T-cell (primary cell): ENCODE data around the gene PTPRM. TPM values are rescaled to one million over a fixed set of nuclear protein-coding genes. Genes with fewer than 3 reads are reported as not detected.

Experiments
- ATAC-seq, 4 experiments: fragments of 200-7000 bp in 3 of 4; fragments of 150-1000 bp in 1 of 4; cut with Tn5 transposase; replicated peaks in 1 of 4; 1 replicate in 3 of 4; 2 replicates in 1 of 4; pipeline ENCODE4 v1.10.0; 2021; ENCODE audit warnings: moderate library complexity in 3 of 4, mild to moderate bottlenecking in 2 of 4, moderate number of reproducible peaks in 1 of 4
- CTCF ChIA-PET, 2 donors: fragments of 300-600 bp; sonication (Branson Sonifier 250); formaldehyde crosslinking; loops; one replicate each; lab custom pipeline; 2022; ENCODE audit warnings: antibody characterized with exemption in 2 of 2; lab: Charles Lee
- POLR2A ChIA-PET, 2 donors: fragments of 300-600 bp; sonication (Branson Sonifier 250); formaldehyde crosslinking; loops; one replicate each; lab custom pipeline; 2022; ENCODE audit warnings: antibody characterized with exemption in 2 of 2; lab: Charles Lee
- DNase-seq, 35 experiments: peaks; one replicate each; pipeline versions ENCODE4 v3.0.0 to v3.0.0-alpha.2; 2013 to 2023
- H3K27ac ChIP-seq: one replicate; pipeline ENCODE4 v1.5.1; 2013; ENCODE audit warnings: low read length
- H3K27me3 ChIP-seq, 2 experiments: replicated peaks in 1 of 2; 1 replicate in 1 of 2; 2 replicates in 1 of 2; pipeline versions ENCODE4 v1.6.1 to v1.7.0; 2013; ENCODE audit warnings: low read length in 1 of 2, mixed read lengths in 1 of 2; ENCODE audit not compliant: control insufficient read depth in 2 of 2, insufficient read depth in 2 of 2; ENCODE audit errors: extremely low read depth in 1 of 2
- H3K36me3 ChIP-seq, 2 donors: 1 replicate in 1 of 2; 2 replicates in 1 of 2; pipeline versions ENCODE4 v1.6.1 to v1.7.0; 2013; ENCODE audit warnings: low read length in 1 of 2; ENCODE audit not compliant: control insufficient read depth in 2 of 2, insufficient read depth in 1 of 2; ENCODE audit errors: extremely low read depth in 1 of 2
- H3K4me1 ChIP-seq, 2 experiments: 1 replicate in 1 of 2; 2 replicates in 1 of 2; pipeline versions ENCODE4 v1.6.1 to v1.7.0; 2013; ENCODE audit warnings: low read length in 2 of 2, mixed read lengths in 1 of 2; ENCODE audit not compliant: insufficient read depth in 2 of 2, control insufficient read depth in 1 of 2; ENCODE audit errors: extremely low read depth in 1 of 2
- H3K4me3 ChIP-seq, 2 donors: 1 replicate in 1 of 2; 2 replicates in 1 of 2; pipeline versions ENCODE4 v1.5.1 to v1.7.0; 2013; ENCODE audit warnings: mild to moderate bottlenecking in 2 of 2, low read length in 1 of 2, moderate library complexity in 1 of 2; ENCODE audit not compliant: control insufficient read depth in 1 of 2; ENCODE audit errors: extremely low read depth in 1 of 2
- H3K9me3 ChIP-seq: 2 replicates; pipeline ENCODE4 v1.7.0; 2013
- H3K27ac Mint-ChIP-seq, 2 donors: one replicate each; pipeline ENCODE4 v1.8.0; 2020 to 2021; ENCODE audit warnings: mild to moderate bottlenecking in 2 of 2, mixed read lengths in 2 of 2
- H3K27me3 Mint-ChIP-seq, 2 donors: one replicate each; pipeline ENCODE4 v1.8.0; 2021 to 2022; ENCODE audit warnings: mixed read lengths in 2 of 2
- H3K36me3 Mint-ChIP-seq: one replicate; pipeline ENCODE4 v1.8.0; 2021; ENCODE audit warnings: mixed read lengths
- H3K4me1 Mint-ChIP-seq, 3 donors: one replicate each; pipeline ENCODE4 v1.8.0; 2020 to 2022; ENCODE audit warnings: mixed read lengths in 3 of 3, mild to moderate bottlenecking in 1 of 3
- H3K4me3 Mint-ChIP-seq, 3 donors: one replicate each; pipeline ENCODE4 v1.8.0; 2020 to 2022; ENCODE audit warnings: mild to moderate bottlenecking in 3 of 3, mixed read lengths in 3 of 3, moderate library complexity in 3 of 3
- H3K9me3 Mint-ChIP-seq, 3 donors: one replicate each; pipeline ENCODE4 v1.8.0; 2020 to 2022; ENCODE audit warnings: mixed read lengths in 3 of 3
- WGBS: methylation state at CpG from one replicate; pipeline ENCODE4 v1.1.5; 2013; ENCODE audit warnings: missing lambda C conversion rate; ENCODE audit not compliant: insufficient coverage; 5-methylcytosine and 5-hydroxymethylcytosine counted together
- total RNA-seq, 35 experiments: library from RNA in 6 of 35; stranded (reverse) in 6 of 35; fragments of 120-200 nt in 1 of 35; gene quantifications; one replicate each; pipeline versions ENCODE4 v1.2.1 to v1.2.4 and lab custom pipeline; 2013 to 2026

The PTPRM gene
- total RNA-seq, 5 donors from 2014 or later (not counting 1 experiment from before 2014, with no cell fraction given): 4.1 to 47.4 (median 7.1) TPM

DNA sequence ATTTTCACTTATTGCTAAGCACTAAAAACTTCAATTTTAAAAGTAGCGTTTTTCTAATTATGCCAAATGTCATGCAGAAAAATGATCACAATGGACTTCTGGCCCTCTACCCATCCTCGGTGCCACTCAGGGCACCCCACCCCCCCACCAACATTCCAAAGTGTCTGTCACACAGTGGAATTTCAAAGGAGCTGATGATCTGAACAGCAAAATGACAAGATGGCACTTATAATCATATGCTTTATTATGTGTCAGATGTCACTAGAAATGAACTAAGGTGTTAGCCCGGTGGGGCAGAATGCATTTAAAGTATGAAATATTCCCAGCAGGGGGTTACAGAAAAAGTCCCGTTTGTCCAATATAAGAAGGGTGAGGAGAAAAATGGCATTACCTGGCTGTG lies 681.5 kb downstream of the PTPRM start:
- no peak for DNase-seq

DNA sequence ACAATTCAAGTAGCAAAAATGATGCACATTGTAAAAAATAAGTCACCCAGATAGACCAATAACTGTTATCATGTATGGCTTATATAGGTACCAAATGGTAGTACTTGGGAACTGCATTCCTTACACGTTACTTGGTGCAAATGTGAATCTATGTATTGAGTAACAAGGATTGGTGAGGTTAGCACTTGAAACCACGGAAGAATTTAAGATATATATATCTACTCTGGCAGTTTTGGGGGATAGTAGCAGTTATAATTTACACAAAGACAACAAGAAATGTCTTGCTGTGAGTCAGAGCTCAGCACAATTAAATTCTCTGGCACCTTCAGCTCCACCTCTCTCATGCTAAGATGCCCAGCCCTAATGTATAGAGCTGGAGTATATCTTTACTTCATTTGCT lies 682.7 kb downstream of the PTPRM start:
- Mint-ChIP-seq H3K27me3 (no peaks in the 10 kb centered on the region), H3K9me3 (no peaks in the 10 kb centered on the region), H3K4me3 (no peak overlapping the region), H3K4me1 (no peaks in the 10 kb centered on the region), H3K36me3 (no peaks in the 10 kb centered on the region), H3K27ac (no peak overlapping the region)
- Histone ChIP-seq H3K27me3 (peaks cover 0 to 4% of the 10 kb centered on the region in 2 experiments), H3K27ac (no peak overlapping the region), H3K4me3 (no peak overlapping the region), H3K4me1 (no peaks in the 10 kb centered on the region), H3K9me3 (no peaks in the 10 kb centered on the region), H3K36me3 (no peaks in the 10 kb centered on the region)
- CTCF ChIA-PET: interaction anchor here in 1 of 2 donors (0.7 kb wide), 1 partner anchor 12 kb away, joined by 3 read pairs; no protein-coding TSS in a partner anchor
- DNase-seq (no peak), ATAC-seq (no peak)
- WGBS: no CpG with 5 or more reads among the region's 2 CpGs
- POLR2A ChIA-PET: no interaction called here

More for the DNA sequence above, 681.5 kb downstream of the PTPRM start:
- no peaks in the 10 kb centered on the region for H3K4me1 Mint-ChIP-seq
- no peaks in the 10 kb centered on the region for H3K36me3 Mint-ChIP-seq
- H3K4me3 Mint-ChIP-seq: no peak overlapping the region
- no peak overlapping the region for H3K4me3 ChIP-seq
- ATAC-seq: no peak
- no peak overlapping the region for H3K27ac ChIP-seq
- H3K9me3 ChIP-seq: no peaks in the 10 kb centered on the region
- POLR2A ChIA-PET: interaction anchor here in 1 of 2 donors (0.6 kb wide), 1 partner anchor 92 kb away, joined by 5 read pairs; no protein-coding TSS in a partner anchor
- H3K27ac Mint-ChIP-seq: no peak overlapping the region
- no peaks in the 10 kb centered on the region for H3K27me3 Mint-ChIP-seq
- 90% methylated on average over 3 of the region's 4 CpGs for WGBS
- no peaks in the 10 kb centered on the region for H3K9me3 Mint-ChIP-seq
- peaks cover 0 to 4% of the 10 kb centered on the region in 2 experiments for H3K27me3 ChIP-seq
- H3K36me3 ChIP-seq: no peaks in the 10 kb centered on the region
- H3K4me1 ChIP-seq: no peaks in the 10 kb centered on the region
- CTCF ChIA-PET: no interaction called here

DNA sequence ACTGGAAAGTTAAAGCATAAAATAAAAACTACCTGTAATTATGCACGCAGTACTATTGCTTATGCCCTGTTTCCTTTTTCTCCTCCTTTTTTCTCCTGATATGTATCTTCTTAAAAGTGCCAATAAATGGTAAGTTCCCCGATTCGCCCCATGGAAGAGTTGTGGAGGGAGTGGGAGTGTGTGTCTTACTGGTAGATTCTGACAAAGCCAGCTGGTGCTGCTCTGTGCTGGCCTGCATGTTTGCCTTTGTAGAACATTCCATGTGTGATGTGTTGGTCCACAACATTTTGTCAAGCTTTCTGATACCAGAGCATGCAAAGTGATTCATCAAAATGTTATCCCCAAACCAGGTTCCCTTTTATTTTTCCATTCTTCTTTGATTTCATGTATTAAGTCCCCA lies 685.3 kb downstream of the PTPRM start:
- no peaks in the 10 kb centered on the region for H3K27me3 Mint-ChIP-seq
- no peak overlapping the region for H3K4me3 ChIP-seq
- no peak for ATAC-seq
- POLR2A ChIA-PET: no interaction called here
- no peaks in the 10 kb centered on the region for H3K36me3 ChIP-seq
- H3K36me3 Mint-ChIP-seq: no peaks in the 10 kb centered on the region
- no peak overlapping the region for H3K27ac ChIP-seq
- H3K9me3 Mint-ChIP-seq: no peaks in the 10 kb centered on the region
- no peak for DNase-seq
- no peaks in the 10 kb centered on the region for H3K4me1 Mint-ChIP-seq
- no peaks in the 10 kb centered on the region for H3K4me1 ChIP-seq
- CTCF ChIA-PET: no interaction called here
- no peak overlapping the region for H3K4me3 Mint-ChIP-seq
- no peaks in the 10 kb centered on the region for H3K9me3 ChIP-seq
- peaks cover 0 to 4% of the 10 kb centered on the region in 2 experiments for H3K27me3 ChIP-seq
- no peak overlapping the region for H3K27ac Mint-ChIP-seq
- WGBS: no CpG with 5 or more reads among the region's 3 CpGs

DNA sequence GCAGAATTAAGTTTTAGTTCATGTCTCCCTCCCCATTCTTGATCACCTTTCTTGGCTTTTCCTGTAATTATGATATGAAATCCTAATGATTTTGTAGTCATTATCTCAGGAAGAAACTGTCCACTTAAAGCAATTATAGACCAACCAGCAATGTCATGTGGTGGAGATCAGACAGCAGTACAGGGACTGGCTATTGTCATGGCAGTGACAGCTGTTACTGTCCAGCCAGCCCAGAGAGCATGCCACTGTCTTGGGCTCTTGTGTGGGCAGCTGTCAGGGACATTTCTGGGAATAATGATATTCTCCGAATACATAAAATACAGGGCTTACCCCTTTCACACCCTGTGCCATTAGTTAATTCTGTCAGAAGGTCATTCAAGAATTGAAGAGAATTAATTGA lies 686.8 kb downstream of the PTPRM start:
- no CpG with 5 or more reads among the region's 1 CpG for WGBS
- H3K4me3 ChIP-seq: no peak overlapping the region
- Mint-ChIP-seq H3K9me3 (no peaks in the 10 kb centered on the region), H3K4me3 (no peak overlapping the region), H3K27ac (no peak overlapping the region), H3K27me3 (no peaks in the 10 kb centered on the region), H3K4me1 (no peaks in the 10 kb centered on the region), H3K36me3 (no peaks in the 10 kb centered on the region)
- H3K9me3 ChIP-seq: no peaks in the 10 kb centered on the region
- H3K27ac ChIP-seq: no peak overlapping the region
- ATAC-seq (no peak), DNase-seq (no peak)
- H3K36me3 ChIP-seq: no peaks in the 10 kb centered on the region
- ChIA-PET POLR2A (no interaction called here), CTCF (no interaction called here)
- H3K27me3 ChIP-seq: peaks cover 0 to 4% of the 10 kb centered on the region in 2 experiments
- no peaks in the 10 kb centered on the region for H3K4me1 ChIP-seq

DNA sequence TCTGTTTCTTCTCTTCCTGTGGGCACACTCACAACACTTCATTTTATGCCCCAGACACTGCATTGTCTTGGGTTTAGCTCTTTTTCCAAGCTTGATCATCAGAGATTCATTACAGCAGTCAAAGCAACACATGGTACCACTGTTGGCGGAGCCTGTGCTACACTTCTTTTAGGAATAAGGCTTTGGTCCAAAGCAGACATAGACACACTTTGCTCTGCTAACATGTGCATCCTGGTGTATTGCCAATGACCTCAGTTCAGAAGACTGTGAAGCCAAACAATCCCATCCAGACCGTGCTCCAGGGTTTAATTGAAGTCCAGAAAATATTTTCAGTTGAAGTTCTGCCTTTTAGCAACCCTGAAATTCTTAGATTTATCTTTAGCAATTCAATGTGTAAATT lies 687.5 kb downstream of the PTPRM start:
- ChIA-PET CTCF (no interaction called here), POLR2A (no interaction called here)
- Mint-ChIP-seq H3K27ac (no peak overlapping the region), H3K4me1 (no peaks in the 10 kb centered on the region), H3K4me3 (no peak overlapping the region), H3K36me3 (no peaks in the 10 kb centered on the region), H3K27me3 (no peaks in the 10 kb centered on the region), H3K9me3 (no peaks in the 10 kb centered on the region)
- H3K9me3 ChIP-seq: no peaks in the 10 kb centered on the region
- peaks cover 0 to 4% of the 10 kb centered on the region in 2 experiments for H3K27me3 ChIP-seq
- no peak overlapping the region for H3K4me3 ChIP-seq
- DNase-seq (no peak), ATAC-seq (no peak)
- no peaks in the 10 kb centered on the region for H3K4me1 ChIP-seq
- no peak overlapping the region for H3K27ac ChIP-seq
- no peaks in the 10 kb centered on the region for H3K36me3 ChIP-seq
- WGBS: 80% methylated on average over 2 of the region's 2 CpGs

DNA sequence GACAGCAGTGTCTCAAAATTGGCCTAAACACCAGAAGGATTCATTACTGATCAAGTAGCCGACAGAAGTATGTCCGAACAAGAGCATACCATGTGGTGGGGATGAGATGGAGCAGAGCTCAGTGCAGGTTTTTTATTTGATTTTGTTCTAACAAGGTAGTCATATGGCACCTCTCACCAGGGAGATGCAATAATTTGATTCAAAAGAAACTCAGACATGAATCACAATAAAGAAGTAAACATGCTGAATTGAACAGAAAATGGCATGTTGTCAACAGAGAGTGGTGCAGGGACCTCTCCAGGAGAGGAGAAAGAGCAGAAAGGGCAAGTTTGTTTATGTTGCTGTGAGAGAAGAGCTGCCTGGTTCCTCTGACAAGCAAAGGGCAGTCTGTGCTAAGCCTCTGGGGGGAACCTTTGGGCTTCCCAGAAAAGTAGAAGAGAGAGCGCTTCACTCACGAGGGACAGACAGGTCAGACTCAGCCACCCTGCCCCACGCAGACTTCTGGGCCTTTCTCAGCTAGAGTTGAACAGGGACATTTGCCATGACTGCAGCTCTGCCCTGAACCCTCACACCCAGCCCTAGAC lies 690.8 kb downstream of the PTPRM start:
- ATAC-seq (no peak), DNase-seq (no peak)
- Mint-ChIP-seq H3K9me3 (no peaks in the 10 kb centered on the region), H3K4me1 (no peaks in the 10 kb centered on the region), H3K4me3 (no peak overlapping the region), H3K27me3 (no peaks in the 10 kb centered on the region), H3K36me3 (no peaks in the 10 kb centered on the region), H3K27ac (no peak overlapping the region)
- no peak overlapping the region for H3K27ac ChIP-seq
- H3K36me3 ChIP-seq: peaks cover 0 to 3% of the 10 kb centered on the region in 2 donors
- H3K4me1 ChIP-seq: no peaks in the 10 kb centered on the region
- H3K4me3 ChIP-seq: no peak overlapping the region
- POLR2A ChIA-PET: no interaction called here
- whole genome bisulfite sequencing: 100% methylated on average over 2 of the region's 5 CpGs
- peaks cover 0 to 4% of the 10 kb centered on the region in 2 experiments for H3K27me3 ChIP-seq
- CTCF ChIA-PET: no interaction called here
- no peaks in the 10 kb centered on the region for H3K9me3 ChIP-seq
